Activated naive CD8-positive, alpha-beta T cell treated with anti-CD3 and anti-CD28 coated beads, Interleukin-2, amount 50 U/mL, for 24 hours (primary cell): ENCODE data around the gene YEATS2.
"Not testable (repeated sequence)": the region's sequence is repeated elsewhere in the genome, so short reads cannot be mapped to it uniquely, and the experiment has no call there.

Experiments used
- ATAC-seq: fragments of 150-1000 bp; cut with Tn5 transposase; one replicate; pipeline ENCODE4 v1.10.0; 2021
- DNase-seq: peaks from one replicate; pipeline ENCODE4 v3.0.0; 2021
- H3K27ac Mint-ChIP-seq: one replicate; pipeline ENCODE4 v1.8.0; 2021; ENCODE audit warnings: mild to moderate bottlenecking, mixed read lengths
- H3K27me3 Mint-ChIP-seq: one replicate; pipeline ENCODE4 v1.8.0; 2021; ENCODE audit warnings: mixed read lengths
- H3K36me3 Mint-ChIP-seq: one replicate; pipeline ENCODE4 v1.8.0; 2021; ENCODE audit warnings: low read depth, mixed read lengths
- H3K4me1 Mint-ChIP-seq: one replicate; pipeline ENCODE4 v1.8.0; 2021; ENCODE audit warnings: mixed read lengths
- H3K4me3 Mint-ChIP-seq: one replicate; pipeline ENCODE4 v1.8.0; 2021; ENCODE audit warnings: mild to moderate bottlenecking, moderate library complexity, mixed read lengths
- H3K9me3 Mint-ChIP-seq: one replicate; pipeline ENCODE4 v1.8.0; 2021; ENCODE audit warnings: mixed read lengths

Gene YEATS2

DNA sequence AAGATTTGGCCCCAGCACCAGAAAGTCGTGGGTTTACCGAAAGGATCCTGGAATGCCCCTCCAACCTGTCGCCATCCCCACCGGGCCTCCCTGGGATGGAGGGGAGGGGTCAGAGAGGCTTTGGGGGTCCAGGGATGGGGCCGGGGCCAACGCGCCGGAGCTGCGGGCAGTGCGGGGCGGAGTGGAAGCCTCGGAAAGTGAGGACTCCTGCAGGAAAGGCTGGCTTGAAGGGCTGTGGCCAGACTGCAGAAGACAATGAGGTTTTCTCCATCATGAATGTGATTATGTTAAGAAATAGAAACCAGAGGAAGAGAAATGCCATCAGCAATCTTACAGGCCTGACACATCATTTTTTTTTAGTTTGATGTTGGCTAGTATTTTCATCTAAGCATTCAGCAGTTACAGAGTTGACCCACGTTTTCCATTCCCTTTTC, 738 bp downstream of the YEATS2 start:
- peaks cover 40% of the 10 kb centered on the region for H3K4me1 Mint-ChIP-seq
- peak overlapping the region; percentile 91 for H3K4me3 Mint-ChIP-seq
- ATAC-seq (peak; percentile 17), DNase-seq (peak; percentile 44)
- peaks cover 20% of the 10 kb centered on the region for H3K36me3 Mint-ChIP-seq
- no peaks in the 10 kb centered on the region for H3K27me3 Mint-ChIP-seq
- peak overlapping the region; percentile 86 for H3K27ac Mint-ChIP-seq
- no peaks in the 10 kb centered on the region for H3K9me3 Mint-ChIP-seq

- H3K36me3 Mint-ChIP-seq = peaks cover 20% of the 10 kb centered on the region
- H3K4me3 Mint-ChIP-seq = peak overlapping the region; percentile 91
- H3K4me1 Mint-ChIP-seq = peaks cover 44% of the 10 kb centered on the region
- ATAC-seq (no peak), DNase-seq (no peak)
- no peaks in the 10 kb centered on the region for H3K27me3 Mint-ChIP-seq
- H3K27ac Mint-ChIP-seq = peak overlapping the region; percentile 86
- no peaks in the 10 kb centered on the region for H3K9me3 Mint-ChIP-seq
These were observed 1.2 kb downstream of the YEATS2 start for GRCh38 chr3:183698756-183699155.

GRCh38 chr3:183699238-183699947, 1.8 kb downstream of the YEATS2 start:
- Mint-ChIP-seq H3K4me3 (peak overlapping the region; percentile 91), H3K27ac (peak overlapping the region; percentile 86), H3K27me3 (no peaks in the 10 kb centered on the region), H3K4me1 (peaks cover 46% of the 10 kb centered on the region), H3K9me3 (no peaks in the 10 kb centered on the region), H3K36me3 (peaks cover 20% of the 10 kb centered on the region)
- no peak for DNase-seq
- ATAC-seq = no peak

DNA sequence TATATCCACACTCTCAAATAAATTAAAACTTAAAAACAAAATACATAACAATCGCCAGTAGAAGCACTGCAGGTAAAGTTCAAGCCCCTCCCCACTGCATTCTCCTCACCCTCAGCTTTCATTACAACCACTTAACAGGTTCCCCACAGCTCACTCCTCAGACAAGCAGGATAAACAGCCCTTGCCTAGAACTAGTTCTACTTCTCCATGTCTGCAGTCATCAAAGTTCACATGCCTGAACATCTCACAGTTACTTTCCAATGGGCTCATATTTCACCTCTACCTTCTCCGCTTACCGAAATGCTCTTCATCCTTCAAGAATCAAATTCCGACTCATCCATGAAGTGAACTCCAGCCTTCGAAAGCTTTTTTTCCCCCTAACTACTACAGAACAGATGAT, 4.1 kb downstream of the YEATS2 start:
- H3K4me3 Mint-ChIP-seq = no peak overlapping the region
- H3K27me3 Mint-ChIP-seq = no peaks in the 10 kb centered on the region
- no peaks in the 10 kb centered on the region for H3K9me3 Mint-ChIP-seq
- H3K27ac Mint-ChIP-seq = no peak overlapping the region
- DNase-seq (no peak), ATAC-seq (no peak)
- H3K36me3 Mint-ChIP-seq = peaks cover 26% of the 10 kb centered on the region
- peaks cover 46% of the 10 kb centered on the region for H3K4me1 Mint-ChIP-seq

DNA sequence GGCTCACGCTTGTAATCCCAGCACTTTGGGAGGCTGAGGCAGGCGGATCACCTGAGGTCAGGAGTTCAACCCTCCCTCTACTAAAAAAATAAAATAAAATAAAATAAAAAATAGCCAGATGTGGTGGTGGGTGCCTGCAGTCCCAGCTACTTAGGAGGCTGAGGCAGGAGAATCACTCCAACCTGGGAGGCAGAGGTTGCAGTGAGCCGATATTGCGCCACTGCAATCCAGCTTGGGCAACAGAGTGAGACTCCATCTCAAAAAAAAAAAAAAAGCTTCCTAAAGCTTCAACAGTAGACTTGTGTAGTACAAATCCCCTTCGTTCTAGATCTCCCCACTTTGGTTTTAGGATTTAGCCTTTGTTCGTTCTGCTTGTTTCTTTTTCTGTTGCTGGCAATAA, 6.3 kb downstream of the YEATS2 start:
- DNase-seq, H3K27me3 Mint-ChIP-seq, H3K4me3 Mint-ChIP-seq, H3K27ac Mint-ChIP-seq, H3K9me3 Mint-ChIP-seq, ATAC-seq: not testable (repeated sequence)
- Mint-ChIP-seq H3K4me1 (peaks cover 38% of the 10 kb centered on the region), H3K36me3 (peaks cover 25% of the 10 kb centered on the region)

GRCh38 chr3:183710231-183710630, 12.6 kb downstream of the YEATS2 start:
- Mint-ChIP-seq H3K4me1 (peaks cover 3% of the 10 kb centered on the region), H3K36me3 (peaks cover 13% of the 10 kb centered on the region), H3K27ac (no peak overlapping the region), H3K4me3 (no peak overlapping the region), H3K9me3 (no peaks in the 10 kb centered on the region), H3K27me3 (no peaks in the 10 kb centered on the region)
- DNase-seq = no peak
- no peak for ATAC-seq

DNA sequence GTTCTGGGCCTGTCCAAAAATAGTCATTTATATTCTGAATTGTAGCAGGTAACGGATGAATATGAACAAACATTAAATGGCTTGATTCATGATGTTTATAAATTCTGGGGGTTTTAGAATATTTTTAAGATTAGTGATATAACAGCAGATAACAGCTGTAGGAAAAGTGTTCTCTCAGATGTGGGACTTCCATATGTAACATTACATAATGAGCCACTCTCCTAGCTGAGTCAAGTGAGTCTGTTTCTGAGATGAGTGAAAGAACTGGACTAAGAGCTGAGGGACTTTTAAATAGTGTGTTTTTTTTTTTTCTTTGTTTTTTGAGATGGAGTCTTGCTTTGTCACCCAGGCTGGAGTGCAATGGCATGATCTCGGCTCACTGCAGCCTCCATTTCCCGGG, 13.9 kb downstream of the YEATS2 start:
- Mint-ChIP-seq H3K36me3 (peaks cover 10% of the 10 kb centered on the region), H3K27me3 (no peaks in the 10 kb centered on the region), H3K27ac (no peak overlapping the region), H3K9me3 (no peaks in the 10 kb centered on the region), H3K4me3 (no peak overlapping the region), H3K4me1 (peaks cover 3% of the 10 kb centered on the region)
- DNase-seq (no peak), ATAC-seq (no peak)

DNA sequence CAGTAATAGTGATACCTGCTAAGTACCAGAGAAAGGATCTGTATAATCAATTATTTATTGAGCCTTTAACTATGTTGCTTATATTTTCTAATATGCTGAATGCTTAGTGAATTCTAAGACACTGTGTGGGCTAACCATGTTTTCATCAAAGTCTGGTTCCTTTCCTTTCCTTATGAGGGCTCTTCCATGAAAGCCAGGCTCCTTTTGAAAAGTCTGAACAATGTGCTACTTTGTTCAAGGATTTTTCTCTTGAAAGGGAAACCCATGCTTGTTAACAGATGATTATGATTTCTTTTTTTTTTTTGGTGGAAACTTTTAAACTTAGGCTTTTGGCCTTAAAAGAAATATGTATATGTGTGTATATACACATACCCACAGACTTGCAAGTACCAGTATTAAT, 17.0 kb downstream of the YEATS2 start:
- ATAC-seq (no peak), DNase-seq (no peak)
- no peak overlapping the region for H3K4me3 Mint-ChIP-seq
- H3K4me1 Mint-ChIP-seq = no peaks in the 10 kb centered on the region
- no peaks in the 10 kb centered on the region for H3K27me3 Mint-ChIP-seq
- H3K9me3 Mint-ChIP-seq = no peaks in the 10 kb centered on the region
- no peak overlapping the region for H3K27ac Mint-ChIP-seq
- peaks cover 34% of the 10 kb centered on the region for H3K36me3 Mint-ChIP-seq

DNA sequence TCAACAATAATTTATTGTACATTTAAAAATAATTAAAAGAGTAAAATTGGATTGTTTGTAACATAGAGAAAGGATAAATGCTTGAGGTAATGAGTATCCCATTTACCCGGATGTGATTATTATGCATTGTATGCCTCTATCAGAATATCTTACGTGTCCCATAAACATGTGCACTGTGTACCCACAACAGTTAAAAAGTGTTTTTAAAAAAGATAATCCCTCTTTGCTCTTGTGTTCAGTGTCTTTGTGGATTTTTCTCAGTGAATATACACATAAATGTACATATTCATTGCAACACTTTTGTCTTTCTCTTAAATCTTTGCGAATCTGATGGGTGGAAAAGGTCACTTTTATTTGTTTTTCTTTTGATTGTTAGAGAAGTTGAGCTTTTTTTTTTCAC, 20.4 kb downstream of the YEATS2 start:
- no peak overlapping the region for H3K4me3 Mint-ChIP-seq
- no peaks in the 10 kb centered on the region for H3K4me1 Mint-ChIP-seq
- H3K36me3 Mint-ChIP-seq = peaks cover 45% of the 10 kb centered on the region
- no peak overlapping the region for H3K27ac Mint-ChIP-seq
- H3K27me3 Mint-ChIP-seq = no peaks in the 10 kb centered on the region
- H3K9me3 Mint-ChIP-seq = no peaks in the 10 kb centered on the region
- ATAC-seq (no peak), DNase-seq (no peak)

GRCh38 chr3:183725387-183725786, 27.8 kb downstream of the YEATS2 start:
- DNase-seq (no peak), ATAC-seq (no peak)
- Mint-ChIP-seq H3K4me1 (no peaks in the 10 kb centered on the region), H3K36me3 (peaks cover 64% of the 10 kb centered on the region), H3K9me3 (no peaks in the 10 kb centered on the region), H3K27me3 (no peaks in the 10 kb centered on the region), H3K27ac (no peak overlapping the region), H3K4me3 (no peak overlapping the region)

GRCh38 chr3:183728204-183728603, 30.6 kb downstream of the YEATS2 start:
- ATAC-seq (no peak), DNase-seq (no peak)
- Mint-ChIP-seq H3K4me3 (no peak overlapping the region), H3K27ac (no peak overlapping the region), H3K4me1 (no peaks in the 10 kb centered on the region), H3K9me3 (no peaks in the 10 kb centered on the region), H3K27me3 (no peaks in the 10 kb centered on the region), H3K36me3 (peaks cover 59% of the 10 kb centered on the region)

DNA sequence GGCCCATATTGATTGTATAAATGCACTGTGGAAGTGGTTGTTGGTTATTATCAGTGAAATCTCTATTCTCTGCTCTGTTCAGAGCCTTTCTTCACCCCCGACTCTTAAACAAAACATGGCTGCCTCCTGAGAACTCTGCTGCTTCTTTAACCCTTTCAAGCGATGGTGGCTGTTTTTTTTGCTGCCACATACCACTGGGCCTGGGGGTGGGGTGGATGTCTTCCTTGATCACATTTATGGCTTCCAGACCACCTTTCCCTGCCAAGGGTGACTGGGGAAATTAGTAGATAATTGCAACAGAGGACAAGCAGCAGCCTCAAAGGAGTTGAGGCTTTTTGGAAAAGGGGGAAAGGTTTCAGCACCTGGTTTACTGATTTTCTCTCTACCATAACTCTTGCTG, 32.8 kb downstream of the YEATS2 start:
- Mint-ChIP-seq H3K4me3 (no peak overlapping the region), H3K27ac (no peak overlapping the region)
- DNase-seq = no peak

DNA sequence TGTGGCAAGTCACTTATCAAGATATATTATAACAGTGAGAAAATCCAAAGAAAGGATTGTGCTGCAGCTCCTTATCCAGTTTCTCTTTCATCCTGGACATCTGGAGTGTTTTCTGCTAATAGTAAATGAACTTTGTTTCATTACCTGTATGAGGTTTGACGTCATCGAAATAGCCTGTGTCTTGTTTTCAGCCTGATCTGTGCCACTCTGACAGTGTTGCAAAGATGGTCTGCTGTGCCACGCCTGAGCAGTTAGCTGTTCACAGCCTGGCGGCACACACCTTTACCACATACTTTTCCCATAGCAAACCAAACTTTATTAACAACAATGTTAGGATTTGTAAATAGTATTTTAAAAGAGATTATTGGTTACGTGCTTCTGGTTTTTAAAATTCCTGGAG, 34.0 kb downstream of the YEATS2 start:
- Mint-ChIP-seq H3K9me3 (no peaks in the 10 kb centered on the region), H3K36me3 (peaks cover 64% of the 10 kb centered on the region), H3K27ac (no peak overlapping the region), H3K4me1 (no peaks in the 10 kb centered on the region), H3K4me3 (no peak overlapping the region), H3K27me3 (no peaks in the 10 kb centered on the region)
- ATAC-seq (no peak), DNase-seq (no peak)

More for the DNA sequence above, 32.8 kb downstream of the YEATS2 start:
- H3K9me3 Mint-ChIP-seq = no peaks in the 10 kb centered on the region
- no peaks in the 10 kb centered on the region for H3K27me3 Mint-ChIP-seq
- H3K4me1 Mint-ChIP-seq = no peaks in the 10 kb centered on the region
- H3K36me3 Mint-ChIP-seq = peaks cover 65% of the 10 kb centered on the region
- ATAC-seq = no peak

DNA sequence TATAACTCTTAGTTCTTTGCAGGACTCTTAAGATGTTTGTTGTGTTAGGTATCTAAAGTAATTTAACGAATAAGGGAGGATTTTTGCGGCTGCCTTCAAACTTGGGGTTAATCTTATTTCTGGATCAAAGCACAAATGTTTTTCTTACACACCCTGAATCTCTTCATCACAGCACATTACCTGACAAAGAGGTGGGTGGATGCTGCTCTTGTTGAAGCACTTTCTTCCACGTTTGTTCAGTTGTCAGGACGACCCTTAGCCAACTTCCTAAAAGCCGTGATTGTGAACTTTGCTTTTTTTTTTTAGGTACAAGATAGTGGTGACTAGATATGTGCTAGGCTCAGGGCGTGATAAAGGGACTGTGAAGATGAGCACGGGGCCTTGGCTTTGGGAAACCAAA, 36.0 kb downstream of the YEATS2 start:
- Mint-ChIP-seq H3K9me3 (no peaks in the 10 kb centered on the region), H3K36me3 (peaks cover 65% of the 10 kb centered on the region), H3K4me3 (no peak overlapping the region), H3K27me3 (no peaks in the 10 kb centered on the region), H3K27ac (no peak overlapping the region), H3K4me1 (no peaks in the 10 kb centered on the region)
- ATAC-seq = no peak
- no peak for DNase-seq

DNA sequence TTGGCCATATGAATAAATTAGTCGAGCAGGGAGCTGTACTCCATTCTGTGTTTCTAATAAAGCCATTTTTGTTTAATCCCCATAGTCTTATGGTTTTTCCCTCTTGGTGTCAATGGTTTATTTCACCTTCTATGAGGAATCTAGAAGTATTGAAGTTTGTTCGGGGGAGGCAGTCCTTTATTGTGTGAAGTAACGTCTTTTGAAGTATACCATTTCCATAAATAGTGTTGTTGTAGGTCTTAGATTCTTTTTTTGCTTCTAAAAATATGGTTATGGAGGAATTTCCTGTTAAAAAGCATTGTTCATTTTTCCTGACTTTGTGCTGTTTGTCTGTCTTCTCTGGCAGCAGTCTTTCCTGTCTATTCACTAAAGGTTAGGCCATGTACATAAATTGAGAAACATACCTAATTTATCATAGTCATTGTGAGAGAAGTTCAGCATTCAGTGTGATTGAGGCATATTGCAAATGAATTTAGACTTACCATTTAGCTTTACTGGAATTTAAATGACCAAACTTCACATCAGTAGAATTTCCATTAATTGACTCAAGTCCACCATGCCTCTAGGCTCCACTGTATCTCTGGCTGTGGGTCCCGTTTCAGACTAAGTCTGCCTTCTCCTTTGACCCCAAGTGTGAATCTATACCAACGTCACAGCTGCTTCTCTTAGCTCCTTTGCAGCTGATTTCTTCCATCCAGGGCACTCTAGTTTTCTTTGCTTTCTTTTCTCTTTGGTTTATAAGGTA, 37.3 kb downstream of the YEATS2 start:
- no peak overlapping the region for H3K27ac Mint-ChIP-seq

More for the DNA sequence above, 37.3 kb downstream of the YEATS2 start:
- Mint-ChIP-seq H3K4me3 (no peak overlapping the region), H3K4me1 (no peaks in the 10 kb centered on the region), H3K9me3 (no peaks in the 10 kb centered on the region), H3K36me3 (peaks cover 57% of the 10 kb centered on the region), H3K27me3 (no peaks in the 10 kb centered on the region)
- ATAC-seq = no peak
- DNase-seq = no peak
